DMS114 treated with DMSO at 0.1 percent for 48 hours (cell line): ENCODE results near the gene ITPA.
A peak's percentile ranks its signal among the peaks of the same experiment; 100 is the strongest.

Experiments used
- DNase-seq: peaks from one replicate; lab custom pipeline; 2025; ENCODE audit not compliant: unreplicated experiment; lab: John Stamatoyannopoulos, UW

ITPA gene

GRCh38 chr20:3209257-3209945 lies at the start of gene ITPA:
TSS of gene ITPA (plus strand) at chr20:3209498. CDS start at chr20:3209552, 54 bp downstream.
- DNase-seq: peak; percentile 61

- DNase-seq: no peak
Observed at GRCh38 chr20:3160418-3160817, 48.9 kb upstream of the ITPA start.

GRCh38 chr20:3161316-3162079 lies 47.8 kb upstream of the ITPA start:
- no peak for DNase-seq

- no peak for DNase-seq
Observed at GRCh38 chr20:3162080-3162611, 47.2 kb upstream of the ITPA start.

GRCh38 chr20:3163099-3164042 lies 45.9 kb upstream of the ITPA start:
- DNase-seq: no peak

GRCh38 chr20:3164043-3164762 lies 45.1 kb upstream of the ITPA start:
- DNase-seq: no peak

- DNase-seq: no peak
Observed at GRCh38 chr20:3164763-3165410, 44.4 kb upstream of the ITPA start.

GRCh38 chr20:3165473-3166337 lies 43.6 kb upstream of the ITPA start:
- DNase-seq: no peak

GRCh38 chr20:3166338-3166912 lies 42.9 kb upstream of the ITPA start:
- no peak for DNase-seq

- no peak for DNase-seq
Observed at GRCh38 chr20:3166913-3167342, 42.4 kb upstream of the ITPA start.

- no peak for DNase-seq
Observed at GRCh38 chr20:3167738-3168078, 41.6 kb upstream of the ITPA start.

- DNase-seq: no peak
Observed at GRCh38 chr20:3168079-3168828, 41.0 kb upstream of the ITPA start.

- no peak for DNase-seq
Observed at GRCh38 chr20:3168829-3169590, 40.3 kb upstream of the ITPA start.

GRCh38 chr20:3171391-3172125 lies 37.7 kb upstream of the ITPA start:
- DNase-seq: no peak

- DNase-seq: no peak
Observed at GRCh38 chr20:3172126-3172932, 37.0 kb upstream of the ITPA start.
